Hindlimb muscle (tissue), 1 donor: ENCODE results near the gene ASCL3. TPM values are rescaled to one million over a fixed set of nuclear protein-coding genes. Genes with fewer than 3 reads are reported as not detected.
"Not testable (repeated sequence)": the region's sequence is repeated elsewhere in the genome, so short reads cannot be mapped to it uniquely, and the experiment has no call there.

Source experiments
- DNase-seq: peaks from one replicate; pipeline ENCODE4 v3.0.0-alpha.2; 2013
- polyA plus RNA-seq: library from polyadenylated mRNA; unstranded; fragments of 120-200 nt; gene quantifications from one replicate; pipeline ENCODE4 v1.2.1, GENCODE V29; 2013; ENCODE audit not compliant: insufficient read length

The ASCL3 gene, protein sequence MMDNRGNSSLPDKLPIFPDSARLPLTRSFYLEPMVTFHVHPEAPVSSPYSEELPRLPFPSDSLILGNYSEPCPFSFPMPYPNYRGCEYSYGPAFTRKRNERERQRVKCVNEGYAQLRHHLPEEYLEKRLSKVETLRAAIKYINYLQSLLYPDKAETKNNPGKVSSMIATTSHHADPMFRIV
- polyA plus RNA-seq: not detected

DNA sequence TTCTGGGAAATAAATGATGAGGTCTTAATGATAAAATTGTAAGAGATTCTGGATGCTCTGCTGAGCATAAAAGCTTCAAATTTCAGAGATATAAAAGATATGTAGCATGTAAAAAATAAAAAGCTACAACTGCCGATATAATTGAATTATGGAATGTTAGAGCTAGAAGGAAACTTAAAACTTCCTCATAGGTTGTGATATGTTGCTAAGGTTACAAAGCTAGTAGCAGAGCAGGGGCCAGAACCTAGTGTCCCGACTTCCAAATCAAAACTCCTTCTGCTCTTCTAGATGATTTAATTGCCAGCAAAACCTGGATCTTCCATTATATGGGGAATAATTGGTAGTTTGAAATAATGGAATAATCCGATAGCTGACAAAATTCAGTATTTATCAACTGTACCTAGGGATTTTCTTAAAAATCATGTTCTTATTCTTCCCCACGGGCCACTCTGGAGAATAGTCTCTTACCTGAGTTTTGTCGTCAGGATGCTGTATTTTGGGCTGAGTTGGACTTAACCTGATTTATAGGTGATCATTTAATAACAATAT, at the start of gene ASCL3:
TSS of gene ASCL3 (minus strand) at position 499 of the 549 bp plus-strand sequence. CDS start 4,855 bp downstream, outside the sequence.
- no peak for DNase-seq

DNA sequence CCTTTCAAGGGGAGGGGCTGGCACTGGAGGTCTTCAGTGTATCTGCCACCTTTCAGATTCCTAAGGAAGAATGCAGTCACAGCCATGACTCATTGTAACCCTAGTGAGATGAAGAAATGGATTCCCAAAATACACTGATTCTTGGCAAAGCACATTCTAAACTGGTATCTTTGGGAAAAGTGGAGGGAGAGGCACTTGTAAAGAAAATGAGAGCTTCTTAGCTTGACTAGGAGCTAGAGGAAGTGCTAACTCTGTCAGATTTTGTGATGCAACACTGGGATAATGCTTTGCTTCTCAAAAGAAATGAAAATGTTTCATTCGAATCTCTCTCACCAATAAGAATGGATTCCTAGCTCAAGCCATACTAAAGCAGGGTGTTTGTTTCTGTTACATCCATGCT, 46.6 kb upstream of the ASCL3 start:
- no peak for DNase-seq

DNA sequence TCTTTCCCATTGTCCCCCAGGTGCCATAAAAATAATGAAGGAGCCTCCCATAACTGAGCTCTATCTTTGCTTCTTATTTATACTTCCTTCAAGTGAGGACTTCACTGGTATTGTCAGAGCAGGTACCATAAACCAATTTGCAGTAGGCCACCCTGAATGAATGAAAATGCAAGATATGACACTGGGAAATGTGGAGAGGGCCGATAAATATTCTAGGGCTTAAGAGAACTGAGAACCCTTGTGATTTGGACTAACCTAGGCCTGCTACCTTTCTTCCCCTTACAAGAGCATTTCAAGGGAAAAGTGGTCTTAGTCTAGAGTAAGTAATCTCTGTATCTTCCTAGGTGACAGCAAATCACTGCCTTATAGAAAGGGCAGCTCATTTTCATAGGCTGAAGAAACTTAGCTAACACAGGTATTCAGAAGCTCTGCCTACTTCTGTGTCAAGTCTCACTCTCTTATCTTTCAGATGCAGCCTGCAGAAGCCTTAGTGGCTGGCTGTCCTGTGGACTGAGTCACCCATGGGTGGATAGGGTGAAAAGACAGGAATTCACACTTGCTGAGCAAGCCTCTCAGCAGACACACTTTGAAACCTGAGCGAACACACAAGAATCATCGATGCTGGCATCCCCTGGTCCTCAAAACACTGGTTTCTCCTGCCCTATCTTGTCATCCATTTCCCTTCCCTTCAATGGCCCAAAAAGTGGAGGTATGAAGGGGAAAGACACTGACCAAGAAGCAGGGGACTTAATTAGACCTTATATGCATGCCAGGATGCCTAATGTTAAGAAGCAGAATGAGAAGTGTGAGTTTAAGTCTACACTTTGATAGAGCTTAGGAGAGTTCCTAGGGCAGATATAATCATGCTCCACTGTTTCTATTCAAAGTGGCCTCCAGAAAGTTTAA, 45.8 kb upstream of the ASCL3 start:
- DNase-seq: no peak

DNA sequence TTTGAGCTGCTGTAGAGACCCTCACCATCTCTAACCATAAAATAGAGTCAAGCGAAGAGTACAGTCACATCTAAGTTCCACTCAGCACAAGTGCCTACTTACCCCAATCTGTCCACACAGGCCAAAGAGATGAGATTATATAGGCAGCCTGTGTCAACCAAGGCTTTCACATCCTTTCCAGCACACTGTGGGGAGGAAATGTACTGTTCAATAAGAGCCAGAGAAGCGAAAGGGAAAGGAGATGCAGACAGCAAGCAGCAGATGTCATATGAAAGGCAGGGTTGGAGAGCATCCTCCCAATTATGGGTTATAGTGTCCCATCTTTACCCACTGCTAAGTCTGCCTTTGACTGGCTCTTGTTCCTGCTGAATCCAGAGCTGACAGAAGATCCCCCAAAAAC, 44.6 kb upstream of the ASCL3 start:
- no peak for DNase-seq

- not testable (repeated sequence) for DNase-seq
These were observed 44.0 kb upstream of the ASCL3 start for GRCh38 chr11:8986772-8987171.

DNA sequence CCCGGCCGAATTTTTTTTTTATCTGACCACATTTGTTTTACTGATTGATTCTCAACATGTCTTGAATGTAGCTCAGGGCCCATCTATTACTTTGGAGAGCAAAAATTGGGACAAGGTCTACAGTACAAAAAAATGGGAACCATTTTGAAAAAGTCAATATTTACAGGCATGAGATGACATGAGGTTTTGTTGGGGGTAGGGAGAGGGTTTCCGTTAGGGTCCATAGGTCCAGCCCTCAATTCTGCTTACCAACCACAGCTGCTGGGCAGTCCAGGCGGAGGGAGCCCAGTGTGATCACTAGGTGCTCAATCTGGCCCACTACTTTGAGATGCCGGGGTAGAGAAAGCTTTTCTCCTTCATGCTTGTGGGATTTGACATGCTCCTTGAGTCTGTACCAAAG, 42.6 kb upstream of the ASCL3 start:
- no peak for DNase-seq

DNA sequence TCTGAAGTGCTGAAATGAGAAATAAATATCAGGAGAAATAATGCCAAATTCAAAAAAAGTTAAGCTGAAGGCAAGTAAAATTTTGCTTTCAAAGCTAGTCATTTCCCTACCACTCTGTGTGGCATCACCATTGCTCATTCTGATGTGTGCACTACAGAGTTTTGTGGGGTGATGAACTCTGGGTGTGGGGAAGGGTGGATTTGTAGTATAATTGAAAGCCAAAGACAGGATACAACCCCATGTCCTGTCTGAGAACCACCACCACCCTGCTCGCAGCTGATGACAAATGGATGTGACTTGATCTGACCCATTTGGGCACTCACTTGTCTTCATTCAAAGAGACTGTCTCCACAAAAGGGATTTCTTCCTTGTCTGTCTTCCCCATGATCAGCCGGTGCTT, 40.7 kb upstream of the ASCL3 start:
- no peak for DNase-seq

GRCh38 chr11:8980485-8980884, 37.7 kb upstream of the ASCL3 start:
- no peak for DNase-seq

DNA sequence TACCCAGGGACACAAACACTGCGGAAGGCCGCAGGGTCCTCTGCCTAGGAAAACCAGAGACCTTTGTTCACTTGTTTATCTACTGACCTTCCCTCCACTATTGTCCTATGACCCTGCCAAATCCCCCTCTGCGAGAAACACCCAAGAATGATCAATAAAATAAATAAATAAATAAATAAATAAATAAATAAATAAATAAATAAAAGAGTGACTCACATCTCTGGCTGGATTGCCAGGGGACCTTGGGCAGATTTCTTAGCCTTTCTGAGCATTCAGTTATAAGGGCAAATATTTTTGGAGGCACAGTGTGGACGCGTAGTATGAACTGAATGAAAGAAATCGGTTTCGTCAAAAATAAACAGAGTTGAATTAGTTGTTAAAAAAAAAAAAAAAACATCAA, 36.5 kb upstream of the ASCL3 start:
- not testable (repeated sequence) for DNase-seq

- no peak for DNase-seq
These were observed 30.3 kb upstream of the ASCL3 start for GRCh38 chr11:8973121-8973520.

DNA sequence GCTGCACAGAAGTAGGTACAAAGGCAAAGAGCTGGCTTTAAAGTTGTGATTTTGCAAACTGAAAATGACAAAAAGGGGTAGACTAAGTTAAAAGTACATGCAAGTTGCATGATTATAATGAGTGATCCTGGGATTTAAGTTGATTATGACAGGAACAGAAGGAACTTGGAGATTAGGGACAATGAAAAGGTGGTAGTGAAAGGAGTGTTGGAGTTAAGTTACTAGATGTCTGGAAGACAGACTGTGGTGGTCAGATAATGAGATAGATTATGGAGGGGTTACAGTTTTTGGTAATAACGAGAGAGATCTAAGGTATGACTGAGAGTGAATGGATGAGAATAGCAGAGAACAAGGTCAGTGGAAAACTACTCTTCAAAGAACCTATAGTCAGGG, 29.1 kb upstream of the ASCL3 start:
- DNase-seq: no peak

GRCh38 chr11:8971196-8971923, 28.5 kb upstream of the ASCL3 start:
- no peak for DNase-seq

GRCh38 chr11:8967184-8967583, 24.4 kb upstream of the ASCL3 start:
- DNase-seq: no peak

DNA sequence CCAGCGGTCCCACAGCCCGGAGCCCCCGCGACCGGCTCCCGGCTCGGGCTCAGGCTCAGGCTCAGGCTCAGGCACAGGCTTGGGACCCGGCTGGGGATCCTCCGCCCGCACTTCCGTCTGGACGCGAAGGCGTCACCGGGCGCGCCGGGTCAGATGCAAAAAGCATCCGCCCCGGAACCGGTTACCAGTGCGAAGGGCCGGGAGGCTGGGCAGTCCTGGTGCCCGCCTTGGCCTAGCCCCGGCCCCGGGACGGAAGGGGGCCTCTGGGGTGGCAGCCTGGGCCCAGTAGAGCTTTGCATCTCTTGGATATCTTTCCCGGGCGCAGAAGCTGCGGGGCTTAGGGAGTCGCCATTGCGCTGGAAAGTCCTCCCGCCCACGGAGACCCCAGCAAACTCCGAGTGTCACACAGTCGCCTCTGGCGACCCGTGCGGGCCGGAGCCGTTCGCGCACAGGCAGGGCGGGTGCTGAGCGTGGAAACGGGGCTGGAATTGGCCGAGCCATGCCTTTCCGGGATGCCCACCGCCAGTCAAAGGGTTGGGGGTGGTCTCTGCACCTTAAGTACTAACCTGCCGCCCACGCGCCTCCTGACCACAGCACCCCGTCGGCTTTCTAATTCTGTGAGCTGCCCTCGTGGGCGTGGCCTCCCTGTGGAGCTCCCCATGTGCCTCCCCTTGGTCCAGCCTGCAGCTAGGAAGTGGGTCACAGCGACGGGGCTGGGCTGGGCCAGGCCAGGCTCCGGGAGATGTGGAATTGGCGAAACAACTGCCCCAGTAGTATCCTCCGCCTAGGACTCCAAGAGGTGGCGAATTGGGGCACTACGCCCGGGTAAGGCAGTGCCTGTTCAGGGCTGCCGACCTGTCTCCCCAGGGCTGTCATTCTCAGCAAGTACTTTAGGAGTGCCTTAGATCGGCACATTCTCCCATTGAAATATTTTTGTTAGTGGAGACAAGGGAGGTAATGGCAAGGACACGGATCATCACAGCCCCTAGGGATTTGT, 21.8 kb upstream of the ASCL3 start, which contains the start of gene TMEM9B:
TSS of gene TMEM9B (minus strand) at position 119 of the 997 bp plus-strand sequence. CDS start 129 bp downstream, outside the sequence.
- peak; percentile 90 for DNase-seq

GRCh38 chr11:8963569-8964323, 20.9 kb upstream of the ASCL3 start:
- no peak for DNase-seq

DNA sequence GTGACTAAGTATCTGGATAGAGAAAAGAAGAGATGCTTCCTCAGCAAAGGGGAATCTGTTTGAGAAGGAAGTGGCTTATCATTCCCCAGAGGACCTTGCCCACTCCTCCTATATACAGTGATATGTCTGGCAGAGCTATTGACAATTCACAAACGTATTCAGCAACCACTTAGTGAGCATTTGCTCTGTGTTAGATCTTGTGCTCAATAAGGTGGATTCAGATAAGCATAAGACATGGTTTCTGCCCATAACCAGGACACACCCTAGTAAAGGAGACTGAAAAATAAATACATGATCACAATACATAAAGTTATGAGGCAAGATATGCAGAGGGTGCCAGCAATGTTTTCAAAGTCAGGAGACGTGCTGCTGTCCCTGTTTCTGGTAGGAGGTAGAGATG, 20.0 kb upstream of the ASCL3 start:
- no peak for DNase-seq

DNA sequence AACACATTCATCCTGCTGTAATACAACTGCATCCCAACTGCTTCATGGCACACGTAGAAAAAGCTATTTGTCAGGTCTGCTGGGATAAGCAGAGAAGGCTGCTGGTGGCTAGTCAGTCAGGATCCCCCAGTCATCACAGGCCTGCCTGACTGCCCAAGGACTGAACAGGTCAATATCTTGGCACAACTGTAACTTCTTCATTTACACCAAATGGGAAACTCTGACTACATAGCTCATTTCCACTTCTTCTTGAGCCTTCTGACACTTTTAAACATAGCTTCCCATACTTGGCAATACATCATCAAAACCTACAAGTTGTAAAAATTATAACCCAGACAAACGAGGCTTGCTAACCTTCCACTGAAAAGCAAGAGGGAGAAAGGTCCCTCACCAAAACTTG, 18.6 kb upstream of the ASCL3 start:
- DNase-seq: no peak

GRCh38 chr11:8959546-8960166, 16.8 kb upstream of the ASCL3 start:
- DNase-seq: peak; percentile 57

- DNase-seq: no peak
These were observed 14.0 kb upstream of the ASCL3 start for GRCh38 chr11:8956860-8957259.

GRCh38 chr11:8948886-8949285, 6.1 kb upstream of the ASCL3 start:
- no peak for DNase-seq
